ENCODE measurements around the gene CCM2L. TPM values are rescaled to one million over a fixed set of nuclear protein-coding genes. Genes with fewer than 3 reads are reported as not detected.

The CCM2L gene
- polyA plus RNA-seq, 2 of the 4 experiments (the other 2 are of a cell fraction) = 0.05 to 0.18 TPM

DNA sequence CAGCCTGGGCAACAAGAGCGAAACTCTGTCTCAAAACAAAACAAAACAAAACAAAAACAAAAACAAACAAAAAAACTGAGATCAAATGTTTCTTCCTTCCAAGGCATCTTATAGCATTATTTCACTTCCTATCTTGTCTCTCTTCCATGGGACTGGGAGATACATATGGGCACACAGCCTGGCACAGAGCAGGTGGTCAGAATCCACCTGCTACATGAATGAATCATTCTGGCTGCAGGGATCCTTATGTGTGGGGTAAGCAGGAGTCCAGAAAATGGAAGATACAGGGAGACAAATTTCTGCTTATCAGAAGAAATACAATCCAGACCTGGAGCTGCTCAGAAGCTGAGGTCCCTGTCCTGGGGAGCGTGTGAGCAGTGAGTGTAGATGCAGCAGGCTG is 18.2 kb upstream of the CCM2L start (continued):
- TF ChIP-seq CHD2 (IDR thresholded peaks at IDR 0.05; ENCODE audit: low read length, partially characterized antibody) = no peak
- no peak for TF ChIP-seq ZSCAN20 (CRISPR knock-in tag; IDR thresholded peaks at IDR 0.05)
- no peak for TF ChIP-seq BCL3 (IDR thresholded peaks at IDR 0.05)
- TF ChIP-seq FOSB (CRISPR knock-in tag; IDR thresholded peaks at IDR 0.05) = no peak
- no peak for TF ChIP-seq TP53 (CRISPR knock-in tag; IDR thresholded peaks at IDR 0.05)
- TF ChIP-seq, protein P1, sequence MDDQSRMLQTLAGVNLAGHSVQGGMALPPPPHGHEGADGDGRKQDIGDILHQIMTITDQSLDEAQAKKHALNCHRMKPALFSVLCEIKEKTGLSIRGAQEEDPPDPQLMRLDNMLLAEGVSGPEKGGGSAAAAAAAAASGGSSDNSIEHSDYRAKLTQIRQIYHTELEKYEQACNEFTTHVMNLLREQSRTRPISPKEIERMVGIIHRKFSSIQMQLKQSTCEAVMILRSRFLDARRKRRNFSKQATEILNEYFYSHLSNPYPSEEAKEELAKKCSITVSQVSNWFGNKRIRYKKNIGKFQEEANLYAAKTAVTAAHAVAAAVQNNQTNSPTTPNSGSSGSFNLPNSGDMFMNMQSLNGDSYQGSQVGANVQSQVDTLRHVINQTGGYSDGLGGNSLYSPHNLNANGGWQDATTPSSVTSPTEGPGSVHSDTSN (IDR thresholded peaks at IDR 0.05) = no peak

DNA sequence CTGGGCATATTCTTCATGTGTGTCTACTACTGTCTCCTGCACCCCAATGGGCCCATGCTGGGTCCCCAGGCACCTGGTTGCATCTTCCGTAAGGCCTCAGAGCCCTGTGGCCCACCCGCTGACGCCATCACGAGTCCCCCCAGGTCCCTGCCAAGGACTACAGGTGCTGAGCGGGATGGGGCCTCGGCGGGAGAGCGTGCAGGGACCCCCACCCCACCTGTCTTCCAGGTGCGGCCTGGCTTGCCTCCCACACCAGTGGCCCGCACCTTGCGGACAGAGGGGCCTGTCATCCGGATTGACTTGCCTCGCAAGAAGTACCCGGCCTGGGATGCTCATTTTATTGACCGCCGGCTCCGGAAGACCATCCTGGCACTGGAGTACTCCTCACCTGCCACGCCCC is 13.2 kb upstream of the CCM2L start:
- TF ChIP-seq, protein P2, sequence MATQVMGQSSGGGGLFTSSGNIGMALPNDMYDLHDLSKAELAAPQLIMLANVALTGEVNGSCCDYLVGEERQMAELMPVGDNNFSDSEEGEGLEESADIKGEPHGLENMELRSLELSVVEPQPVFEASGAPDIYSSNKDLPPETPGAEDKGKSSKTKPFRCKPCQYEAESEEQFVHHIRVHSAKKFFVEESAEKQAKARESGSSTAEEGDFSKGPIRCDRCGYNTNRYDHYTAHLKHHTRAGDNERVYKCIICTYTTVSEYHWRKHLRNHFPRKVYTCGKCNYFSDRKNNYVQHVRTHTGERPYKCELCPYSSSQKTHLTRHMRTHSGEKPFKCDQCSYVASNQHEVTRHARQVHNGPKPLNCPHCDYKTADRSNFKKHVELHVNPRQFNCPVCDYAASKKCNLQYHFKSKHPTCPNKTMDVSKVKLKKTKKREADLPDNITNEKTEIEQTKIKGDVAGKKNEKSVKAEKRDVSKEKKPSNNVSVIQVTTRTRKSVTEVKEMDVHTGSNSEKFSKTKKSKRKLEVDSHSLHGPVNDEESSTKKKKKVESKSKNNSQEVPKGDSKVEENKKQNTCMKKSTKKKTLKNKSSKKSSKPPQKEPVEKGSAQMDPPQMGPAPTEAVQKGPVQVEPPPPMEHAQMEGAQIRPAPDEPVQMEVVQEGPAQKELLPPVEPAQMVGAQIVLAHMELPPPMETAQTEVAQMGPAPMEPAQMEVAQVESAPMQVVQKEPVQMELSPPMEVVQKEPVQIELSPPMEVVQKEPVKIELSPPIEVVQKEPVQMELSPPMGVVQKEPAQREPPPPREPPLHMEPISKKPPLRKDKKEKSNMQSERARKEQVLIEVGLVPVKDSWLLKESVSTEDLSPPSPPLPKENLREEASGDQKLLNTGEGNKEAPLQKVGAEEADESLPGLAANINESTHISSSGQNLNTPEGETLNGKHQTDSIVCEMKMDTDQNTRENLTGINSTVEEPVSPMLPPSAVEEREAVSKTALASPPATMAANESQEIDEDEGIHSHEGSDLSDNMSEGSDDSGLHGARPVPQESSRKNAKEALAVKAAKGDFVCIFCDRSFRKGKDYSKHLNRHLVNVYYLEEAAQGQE (IDR thresholded peaks at IDR 0.05) = no peak
- no peak for TF ChIP-seq MAFK (IDR thresholded peaks at IDR 0.05; ENCODE audit: partially characterized antibody)
- TF ChIP-seq POLR2AphosphoS2 (conservative IDR thresholded peaks at IDR 0.05; ENCODE audit: low read length) = no peak
- no peak for TF ChIP-seq MYC (IDR thresholded peaks at IDR 0.05; ENCODE audit: borderline replicate concordance, low read length)
- no peak for TF ChIP-seq HMGXB4 (CRISPR knock-in tag; IDR thresholded peaks at IDR 0.05; ENCODE audit: borderline replicate concordance)
- TF ChIP-seq CBX8 (IDR thresholded peaks at IDR 0.05) = no peak
- no peak for TF ChIP-seq CHD2 (IDR thresholded peaks at IDR 0.05; ENCODE audit: low read length, partially characterized antibody)
- TF ChIP-seq CEBPB (IDR thresholded peaks at IDR 0.05) = no peak
- TF ChIP-seq EHMT2 (IDR thresholded peaks at IDR 0.05; ENCODE audit: low read depth) = no peak
- no peak for TF ChIP-seq CHD4 (IDR thresholded peaks at IDR 0.05; ENCODE audit: borderline replicate concordance)
- TF ChIP-seq TP53 (CRISPR knock-in tag; IDR thresholded peaks at IDR 0.05) = no peak
- no peak for TF ChIP-seq ZC3H11A (IDR thresholded peaks at IDR 0.05)
- no peak for TF ChIP-seq GATA3 (IDR thresholded peaks at IDR 0.05; ENCODE audit: borderline replicate concordance)
- TF ChIP-seq ZSCAN20 (CRISPR knock-in tag; IDR thresholded peaks at IDR 0.05) = no peak
- ChIA-PET CTCF (no interaction called here), POLR2A (no interaction called here)
- DNase-seq (ENCODE audit: low read depth in 1 of 2, low spot score in 1 of 2) (no peak), FAIRE-seq (no peak), ATAC-seq (no peak)
- Histone ChIP-seq H3K4me2 (no peak overlapping the region), H3K4me3 (no peak overlapping the region), H3K27ac (no peak overlapping the region), H3K4me1 (no peaks in the 10 kb centered on the region), H3K9me3 (no peaks in the 10 kb centered on the region)
- WGBS (ENCODE audit: missing lambda C conversion rate) = 62% methylated on average over 10 of the region's 18 CpGs

- Histone ChIP-seq H3K9me3 (no peaks in the 10 kb centered on the region), H3K4me3 (no peak overlapping the region), H3K27ac (no peak overlapping the region), H3K4me1 (no peaks in the 10 kb centered on the region), H3K4me2 (no peak overlapping the region)
- no peak for ATAC-seq
- ChIA-PET CTCF (interaction anchor here (0.6 kb wide), 1 partner anchor 270 kb away, joined by 5 read pairs; no protein-coding TSS in a partner anchor), POLR2A (no interaction called here)
- DNase-seq (ENCODE audit: low read depth in 1 of 2, low spot score in 1 of 2) = no peak
- FAIRE-seq = no peak
- WGBS (ENCODE audit: missing lambda C conversion rate) = 21% methylated on average over 2 of the region's 2 CpGs
- no peak for TF ChIP-seq MAX (IDR thresholded peaks at IDR 0.05)
- TF ChIP-seq PHF8 (IDR thresholded peaks at IDR 0.05; ENCODE audit: borderline replicate concordance, low read depth) = no peak
- no peak for TF ChIP-seq TFCP2L1 (CRISPR knock-in tag; IDR thresholded peaks at IDR 0.05)
- no peak for TF ChIP-seq ESRRA (IDR thresholded peaks at IDR 0.05; ENCODE audit: borderline replicate concordance, low read length)
- no peak for TF ChIP-seq NFE2L2 (conservative IDR thresholded peaks at IDR 0.05; ENCODE audit: low read length)
- no peak for TF ChIP-seq CEBPB (IDR thresholded peaks at IDR 0.05)
- no peak for TF ChIP-seq FOXS1 (CRISPR knock-in tag; IDR thresholded peaks at IDR 0.05)
- TF ChIP-seq FOSL2 (IDR thresholded peaks at IDR 0.05) = no peak
- no peak for TF ChIP-seq FOSL2 (CRISPR knock-in tag; IDR thresholded peaks at IDR 0.05)
- TF ChIP-seq BCL3 (IDR thresholded peaks at IDR 0.05) = no peak
- TF ChIP-seq CBX2 (IDR thresholded peaks at IDR 0.05; ENCODE audit: borderline replicate concordance, low read depth) = no peak
- TF ChIP-seq CHD2 (IDR thresholded peaks at IDR 0.05; ENCODE audit: low read length, partially characterized antibody) = no peak
- no peak for TF ChIP-seq ZC3H11A (IDR thresholded peaks at IDR 0.05)
- TF ChIP-seq JUNB (IDR thresholded peaks at IDR 0.05) = no peak
- no peak for TF ChIP-seq EHMT2 (IDR thresholded peaks at IDR 0.05; ENCODE audit: low read depth)
- no peak for TF ChIP-seq EHF (CRISPR knock-in tag; IDR thresholded peaks at IDR 0.05)
- TF ChIP-seq ZSCAN20 (CRISPR knock-in tag; IDR thresholded peaks at IDR 0.05) = no peak
These were observed 12.0 kb upstream of the CCM2L start for GRCh38 chr20:31998246-31998645.
